H9 (cell line): ENCODE results near the gene GABARAP. TPM values are rescaled to one million over a fixed set of nuclear protein-coding genes. Genes with fewer than 3 reads are reported as not detected.

Experiments used
- DNase-seq: peaks from one replicate; pipeline ENCODE4 v3.0.0-alpha.2; 2017
- H2AFZ ChIP-seq: one replicate; pipeline ENCODE4 v1.6.1; 2013; ENCODE audit warnings: mild to moderate bottlenecking, low read length, control low read depth, moderate library complexity
- H2AK5ac ChIP-seq: 2 replicates; pipeline ENCODE4 v1.6.1; 2013; ENCODE audit warnings: low read length, control low read depth, mixed read lengths; ENCODE audit not compliant: insufficient read length
- H2BK120ac ChIP-seq: one replicate; pipeline ENCODE4 v1.6.1; 2013; ENCODE audit warnings: low read depth, mild to moderate bottlenecking, low read length, control low read depth, inconsistent platforms; ENCODE audit not compliant: poor library complexity, severe bottlenecking
- H2BK12ac ChIP-seq: 2 replicates; pipeline ENCODE4 v1.6.1; 2013; ENCODE audit warnings: low read length, control low read depth, mixed read lengths, low read depth; ENCODE audit not compliant: insufficient read length
- H2BK15ac ChIP-seq: 2 replicates; pipeline ENCODE4 v1.6.1; 2013; ENCODE audit warnings: low read depth, low read length, control low read depth
- H2BK20ac ChIP-seq: one replicate; pipeline ENCODE4 v1.6.1; 2013; ENCODE audit warnings: low read depth, mild to moderate bottlenecking, low read length, control low read depth, inconsistent platforms; ENCODE audit not compliant: poor library complexity, severe bottlenecking
- H2BK5ac ChIP-seq: 2 replicates; pipeline ENCODE4 v1.6.1; 2013; ENCODE audit warnings: low read length, control low read depth, mixed read lengths; ENCODE audit not compliant: insufficient read length
- H3K14ac ChIP-seq: 2 replicates; pipeline ENCODE4 v1.6.1; 2013; ENCODE audit warnings: low read length, control low read depth; ENCODE audit not compliant: insufficient read depth
- H3K18ac ChIP-seq: 2 replicates; pipeline ENCODE4 v1.6.1; 2013; ENCODE audit warnings: low read depth, mild to moderate bottlenecking, mixed read lengths, low read length, control low read depth; ENCODE audit not compliant: insufficient read length
- H3K23ac ChIP-seq: 2 replicates; pipeline ENCODE4 v1.6.1; 2013; ENCODE audit warnings: low read length, control low read depth, mixed read lengths, low read depth; ENCODE audit not compliant: insufficient read length
- H3K23me2 ChIP-seq: 2 replicates; pipeline ENCODE4 v1.6.1; 2013; ENCODE audit warnings: low read depth, mild to moderate bottlenecking, mixed read lengths, low read length, control low read depth; ENCODE audit not compliant: insufficient read length, poor library complexity, severe bottlenecking
- H3K27ac ChIP-seq: 2 replicates; pipeline ENCODE4 v1.5.1; 2013; ENCODE audit warnings: low read length, control low read depth, mixed read lengths, low read depth; ENCODE audit not compliant: insufficient read length
- H3K27me3 ChIP-seq: 2 replicates; pipeline ENCODE4 v1.6.1; 2013; ENCODE audit warnings: low read length, control low read depth, inconsistent platforms; ENCODE audit not compliant: insufficient read depth
- H3K4ac ChIP-seq: 2 replicates; pipeline ENCODE4 v1.6.1; 2013; ENCODE audit warnings: low read depth, mild to moderate bottlenecking, control low read depth, inconsistent platforms, low read length, moderate library complexity
- H3K4me1 ChIP-seq: 2 replicates; pipeline ENCODE4 v1.6.1; 2013; ENCODE audit warnings: low read length, control low read depth, inconsistent platforms; ENCODE audit not compliant: insufficient read depth
- H3K4me2 ChIP-seq: 2 replicates; pipeline ENCODE4 v1.6.1; 2013; ENCODE audit warnings: low read length, control low read depth, mixed read lengths; ENCODE audit not compliant: insufficient read length, insufficient read depth
- H3K56ac ChIP-seq: 2 replicates; pipeline ENCODE4 v1.6.1; 2013; ENCODE audit warnings: low read depth, mild to moderate bottlenecking, mixed read lengths, low read length, control low read depth; ENCODE audit not compliant: insufficient read length
- H3K79me1 ChIP-seq: 2 replicates; pipeline ENCODE4 v1.6.1; 2013; ENCODE audit warnings: low read depth, mild to moderate bottlenecking, moderate library complexity, low read length, control low read depth, inconsistent platforms; ENCODE audit not compliant: insufficient read depth, poor library complexity, severe bottlenecking
- H3K79me2 ChIP-seq: 2 replicates; pipeline ENCODE4 v1.6.1; 2013; ENCODE audit warnings: low read length, control low read depth, inconsistent platforms; ENCODE audit not compliant: insufficient read depth
- H3K9ac ChIP-seq: 2 replicates; pipeline ENCODE4 v1.6.1; 2013; ENCODE audit warnings: low read length, control low read depth, mixed read lengths; ENCODE audit not compliant: insufficient read length; ENCODE audit errors: extremely low read depth
- H3K9me3 ChIP-seq: one replicate; pipeline ENCODE4 v1.6.1; 2013; ENCODE audit warnings: low read depth, low read length, inconsistent platforms; ENCODE audit not compliant: control insufficient read depth
- H3T11ph ChIP-seq: one replicate; pipeline ENCODE4 v1.6.1; 2013; ENCODE audit warnings: mild to moderate bottlenecking, low read length, control low read depth, inconsistent platforms
- H4K20me1 ChIP-seq: one replicate; pipeline ENCODE4 v1.6.1; 2013; ENCODE audit not compliant: control insufficient read depth, insufficient read length, insufficient read depth
- H4K5ac ChIP-seq: 2 replicates; pipeline ENCODE4 v1.6.1; 2013; ENCODE audit warnings: low read depth, mild to moderate bottlenecking, mixed read lengths, low read length, control low read depth; ENCODE audit not compliant: insufficient read length
- H4K8ac ChIP-seq: replicated peaks from 2 replicates; pipeline ENCODE4 v1.6.1; 2013; ENCODE audit warnings: low read length, control low read depth, mixed read lengths, low read depth; ENCODE audit not compliant: insufficient read length
- H4K91ac ChIP-seq: 2 replicates; pipeline ENCODE4 v1.6.1; 2013; ENCODE audit warnings: low read depth, mild to moderate bottlenecking, moderate library complexity, mixed read lengths, low read length, control low read depth; ENCODE audit not compliant: insufficient read length
- H3K27ac Mint-ChIP-seq, 3 experiments: 2 replicates in 2 of 3; 3 replicates in 1 of 3; pipeline ENCODE4 v1.8.0; 2020 to 2021; ENCODE audit warnings: mixed read lengths in 3 of 3, mild to moderate bottlenecking in 1 of 3, moderate library complexity in 1 of 3
- H3K27me3 Mint-ChIP-seq: 2 replicates; pipeline ENCODE4 v1.8.0; 2021; ENCODE audit warnings: low read depth, mild to moderate bottlenecking, moderate library complexity, mixed read lengths
- H3K36me3 Mint-ChIP-seq, 3 experiments: 2 replicates in 2 of 3; 3 replicates in 1 of 3; pipeline ENCODE4 v1.8.0; 2020 to 2021; ENCODE audit warnings: low read depth in 3 of 3, mixed read lengths in 3 of 3; ENCODE audit not compliant: insufficient read depth in 1 of 3
- H3K4me1 Mint-ChIP-seq, 2 experiments: 2 replicates each; pipeline ENCODE4 v1.8.0; 2020; ENCODE audit warnings: mixed read lengths in 2 of 2
- H3K4me3 Mint-ChIP-seq, 2 experiments: 2 replicates in 1 of 2; 3 replicates in 1 of 2; pipeline ENCODE4 v1.8.0; 2020 to 2021; ENCODE audit warnings: mild to moderate bottlenecking in 2 of 2, mixed read lengths in 2 of 2, moderate library complexity in 1 of 2
- H3K9me3 Mint-ChIP-seq, 2 experiments: 2 replicates in 1 of 2; 3 replicates in 1 of 2; pipeline ENCODE4 v1.8.0; 2020; ENCODE audit warnings: mild to moderate bottlenecking in 2 of 2, mixed read lengths in 2 of 2, moderate library complexity in 1 of 2
- CTCF ChIP-seq: fragments of 200-600 bp; sonication (generic); conservative IDR thresholded peaks from 3 replicates; pipeline ENCODE4 v1.8.0; 2021; ENCODE audit warnings: antibody characterized with exemption, mild to moderate bottlenecking
- WGBS: extraction: QIAGEN DNeasy Blood & Tissue Kit; methylation state at CpG from one replicate; pipeline ENCODE4 v1.1.7; 2013; ENCODE audit warnings: missing lambda C conversion rate, low lambda C conversion rate, mixed read lengths; ENCODE audit not compliant: insufficient read length; ENCODE audit errors: extremely low coverage; 5-methylcytosine and 5-hydroxymethylcytosine counted together
- total RNA-seq: library from RNA; stranded (reverse); gene quantifications from 2 replicates; pipeline ENCODE4 v1.2.1, GENCODE V29; 2021

Gene GABARAP
- total RNA-seq, 1 experiment from 2014 or later = 261 TPM

- H3K9me3 Mint-ChIP-seq = no peaks in the 10 kb centered on the region
- Histone ChIP-seq H2AFZ (no peak within 1 kb of the TSS), H3K18ac (peak within 1 kb of the TSS; percentile 90), H3K23ac (no peak within 1 kb of the TSS), H3K9ac (peak within 1 kb of the TSS; percentile 81), H3K4me2 (peak within 1 kb of the TSS; percentile 79), H4K5ac (no peak within 1 kb of the TSS), H4K91ac (no peak within 1 kb of the TSS), H3K56ac (no peak within 1 kb of the TSS), H3K9me3 (no peaks in the 10 kb centered on the region), H2BK120ac (peak within 1 kb of the TSS; percentile 50), H3K79me2 (peaks cover 24% of the 10 kb centered on the region; the same call in 1 of the 2 replicates), H2BK12ac (no peak within 1 kb of the TSS), H3K4ac (no peak within 1 kb of the TSS), H2BK20ac (no peak within 1 kb of the TSS), H3T11ph (no peak within 1 kb of the TSS), H3K27me3 (no peaks in the 10 kb centered on the region), H2BK15ac (no peak within 1 kb of the TSS), H3K4me1 (no peaks in the 10 kb centered on the region; the same call in 1 of the 2 replicates), H3K23me2 (peaks cover 6% of the 10 kb centered on the region), H3K14ac (peak within 1 kb of the TSS; percentile 81), H3K79me1 (peaks cover 13% of the 10 kb centered on the region), H2BK5ac (no peak within 1 kb of the TSS), H2AK5ac (no peak within 1 kb of the TSS), H3K27ac (peak within 1 kb of the TSS; percentile 9), H4K8ac (no peak within 1 kb of the TSS), H4K20me1 (no peaks in the 10 kb centered on the region)
- peaks cover 25 to 30% of the 10 kb centered on the region in 2 experiments for H3K4me1 Mint-ChIP-seq
- no peaks in the 10 kb centered on the region; the same call in 1 of the 2 replicates for H3K27me3 Mint-ChIP-seq
- H3K36me3 Mint-ChIP-seq = peaks cover 21 to 38% (median 38%) of the 10 kb centered on the region in 3 experiments
- no peak for TF ChIP-seq CTCF
- peak within 1 kb of the TSS; percentile 90 to 95 for H3K4me3 Mint-ChIP-seq
- H3K27ac Mint-ChIP-seq = peak within 1 kb of the TSS; percentile 100
- DNase-seq = peak; percentile 100
- WGBS = no CpG with 5 or more reads among the region's 41 CpGs
These were observed 9.5 kb upstream of the GABARAP start, which contains the start of gene CTDNEP1 for GRCh38 chr17:7251661-7252175. Gene CTDNEP1 (minus strand): TSS chr17:7251734. CDS start chr17:7251296, 438 bp downstream.
